ENCODE measurements around the gene PTX4. TPM values are rescaled to one million over a fixed set of nuclear protein-coding genes. Genes with fewer than 3 reads are reported as not detected.

The PTX4 gene
- total and polyA plus RNA-seq, 2 donors (not counting 3 experiments of a cell fraction or from before 2014, with no cell fraction given), result 0.31 TPM; not detected in 1

DNA sequence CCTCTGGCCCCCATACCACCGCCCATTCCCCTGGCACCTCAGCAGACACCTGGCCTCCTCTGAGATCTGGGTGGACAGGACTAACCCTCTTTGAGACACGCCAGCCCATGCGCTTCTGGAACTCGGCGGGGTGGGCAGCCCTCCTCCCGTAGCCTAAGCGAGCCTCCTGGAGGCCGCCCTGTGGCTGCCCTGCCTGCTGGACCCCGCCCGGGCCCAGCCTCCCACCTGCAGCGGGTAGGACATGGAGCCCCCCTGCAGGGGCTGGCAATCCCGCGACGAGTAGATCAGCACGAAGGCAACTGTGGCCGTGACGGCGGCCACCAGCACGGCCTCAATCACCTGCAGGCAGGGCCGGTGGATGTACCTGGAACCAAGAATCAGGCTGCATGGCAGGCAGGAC, 36.2 kb downstream of the PTX4 start:
- no peak for DNase-seq (ENCODE audit: low read depth, low spot score)
- BruUV-seq (replicated peaks), result no TSS peak

More for the DNA sequence above, 36.2 kb downstream of the PTX4 start:
- Histone ChIP-seq H3K9ac (replicated peaks; ENCODE audit: extremely low read depth, insufficient read depth, low read length) (no peak overlapping the region), H3K4me2 (ENCODE audit: insufficient read depth, low read length) (no peak overlapping the region), H3K4me1 (ENCODE audit: control insufficient read depth, extremely low read depth, insufficient read depth, low read length) (no peaks in the 10 kb centered on the region), H3K9me1 (replicated peaks; ENCODE audit: control insufficient read depth, extremely low read depth, insufficient read depth, low read length) (no peaks in the 10 kb centered on the region), H2AFZ (ENCODE audit: low read depth, low read length) (no peak overlapping the region), H3K27ac (ENCODE audit: insufficient read depth, low read depth, low read length) (no peak overlapping the region), H3K9me3 (replicated peaks; ENCODE audit: control insufficient read depth, insufficient read depth, low read length) (no peaks in the 10 kb centered on the region), H3K36me3 (ENCODE audit: control insufficient read depth in 2 of 2, extremely low read depth in 1 of 2, insufficient read depth in 2 of 2, low read length in 2 of 2) (peaks cover 0 to 50% of the 10 kb centered on the region in 2 experiments), H3K27me3 (ENCODE audit: control insufficient read depth in 2 of 2, insufficient read depth in 2 of 2, low read length in 2 of 2) (no peaks in the 10 kb centered on the region), H3K79me2 (ENCODE audit: control insufficient read depth, insufficient read depth, low read length) (no peaks in the 10 kb centered on the region), H3K4me3 (replicated peaks in 1 of 3; ENCODE audit: insufficient read depth in 1 of 3, low read depth in 1 of 3, low read length in 3 of 3) (no peak overlapping the region), H4K20me1 (replicated peaks; ENCODE audit: control insufficient read depth, extremely low read depth, insufficient read depth, low read length) (no peaks in the 10 kb centered on the region)
- dilution Hi-C loops (cut with MboI; ENCODE audit: extremely low pct_ligation_motif_present, low sequenced_read_pairs), result no loop called here
- TF ChIP-seq FOS (IDR thresholded peaks at IDR 0.05; ENCODE audit: borderline replicate concordance, insufficient read depth, low read length) (no peak), POLR2AphosphoS5 (IDR thresholded peaks at IDR 0.05; ENCODE audit: insufficient read depth, low read depth, low read length) (no peak), MYC (IDR thresholded peaks at IDR 0.05; ENCODE audit: low read depth, low read length) (no peak), EZH2 (IDR thresholded peaks at IDR 0.05; ENCODE audit: borderline replicate concordance, low read depth, low read length, severe bottlenecking) (no peak), POLR2A (IDR thresholded peaks at IDR 0.05; ENCODE audit: low read depth, low read length) (no peak), JUN (IDR thresholded peaks at IDR 0.05; ENCODE audit: borderline replicate concordance, insufficient read depth, insufficient read length, low read depth) (no peak), GATA2 (IDR thresholded peaks at IDR 0.05; ENCODE audit: insufficient read depth, insufficient read length, low read depth, low read length) (no peak)
- TF ChIP-seq, protein P1, sequence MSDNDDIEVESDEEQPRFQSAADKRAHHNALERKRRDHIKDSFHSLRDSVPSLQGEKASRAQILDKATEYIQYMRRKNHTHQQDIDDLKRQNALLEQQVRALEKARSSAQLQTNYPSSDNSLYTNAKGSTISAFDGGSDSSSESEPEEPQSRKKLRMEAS (IDR thresholded peaks at IDR 0.05; ENCODE audit: insufficient read depth, insufficient read length), result no peak
- TF ChIP-seq, protein P2, sequence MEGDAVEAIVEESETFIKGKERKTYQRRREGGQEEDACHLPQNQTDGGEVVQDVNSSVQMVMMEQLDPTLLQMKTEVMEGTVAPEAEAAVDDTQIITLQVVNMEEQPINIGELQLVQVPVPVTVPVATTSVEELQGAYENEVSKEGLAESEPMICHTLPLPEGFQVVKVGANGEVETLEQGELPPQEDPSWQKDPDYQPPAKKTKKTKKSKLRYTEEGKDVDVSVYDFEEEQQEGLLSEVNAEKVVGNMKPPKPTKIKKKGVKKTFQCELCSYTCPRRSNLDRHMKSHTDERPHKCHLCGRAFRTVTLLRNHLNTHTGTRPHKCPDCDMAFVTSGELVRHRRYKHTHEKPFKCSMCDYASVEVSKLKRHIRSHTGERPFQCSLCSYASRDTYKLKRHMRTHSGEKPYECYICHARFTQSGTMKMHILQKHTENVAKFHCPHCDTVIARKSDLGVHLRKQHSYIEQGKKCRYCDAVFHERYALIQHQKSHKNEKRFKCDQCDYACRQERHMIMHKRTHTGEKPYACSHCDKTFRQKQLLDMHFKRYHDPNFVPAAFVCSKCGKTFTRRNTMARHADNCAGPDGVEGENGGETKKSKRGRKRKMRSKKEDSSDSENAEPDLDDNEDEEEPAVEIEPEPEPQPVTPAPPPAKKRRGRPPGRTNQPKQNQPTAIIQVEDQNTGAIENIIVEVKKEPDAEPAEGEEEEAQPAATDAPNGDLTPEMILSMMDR (IDR thresholded peaks at IDR 0.05; ENCODE audit: extremely low read depth in 1 of 2, insufficient read depth in 1 of 2, low read depth in 1 of 2, low read length in 2 of 2), result no peak
- ChIA-PET CTCF (no interaction called here), POLR2A (no interaction called here)
- FAIRE-seq, result no peak
- intact Hi-C loops (cut with micrococcal nuclease), result no loop called here

All from endothelial cell of umbilical vein (primary cell).